Calu3 (cell line): ENCODE data around the gene KRTAP10-5. TPM values are rescaled to one million over a fixed set of nuclear protein-coding genes. Genes with fewer than 3 reads are reported as not detected.

Source experiments
- BruUV-seq: library from RNA; stranded (reverse); fragments of 400-500 nt; replicated peaks from 2 replicates; lab custom pipeline; 2021; lab: Mats Ljungman, UMichigan
- CTCF ChIA-PET: fragments of 300-600 bp; sonication (Branson Sonifier 250); formaldehyde crosslinking; loops from one replicate; lab custom pipeline; 2022; ENCODE audit warnings: antibody characterized with exemption; lab: Charles Lee
- DNase-seq: peaks from one replicate; pipeline ENCODE4 v3.0.0; 2022
- H3K27ac Mint-ChIP-seq: one replicate; pipeline ENCODE4 v1.8.0; 2022; ENCODE audit warnings: mixed read lengths; ENCODE audit not compliant: unreplicated experiment
- H3K27me3 Mint-ChIP-seq: one replicate; pipeline ENCODE4 v1.8.0; 2022; ENCODE audit warnings: mixed read lengths; ENCODE audit not compliant: unreplicated experiment
- H3K36me3 Mint-ChIP-seq: one replicate; pipeline ENCODE4 v1.8.0; 2022; ENCODE audit warnings: mild to moderate bottlenecking, moderate library complexity, mixed read lengths; ENCODE audit not compliant: insufficient read depth, unreplicated experiment
- H3K4me1 Mint-ChIP-seq: one replicate; pipeline ENCODE4 v1.8.0; 2022; ENCODE audit warnings: mild to moderate bottlenecking, low read depth, mixed read lengths; ENCODE audit not compliant: unreplicated experiment
- H3K4me3 Mint-ChIP-seq: one replicate; pipeline ENCODE4 v1.8.0; 2022; ENCODE audit warnings: mild to moderate bottlenecking, low read depth, moderate library complexity, mixed read lengths; ENCODE audit not compliant: unreplicated experiment
- H3K9me3 Mint-ChIP-seq: one replicate; pipeline ENCODE4 v1.8.0; 2022; ENCODE audit warnings: low read depth, mixed read lengths; ENCODE audit not compliant: unreplicated experiment
- CTCF ChIP-seq: fragments of 200-600 bp; IDR thresholded peaks from one replicate; pipeline ENCODE4 v1.8.0; 2022; ENCODE audit warnings: antibody characterized with exemption; ENCODE audit not compliant: unreplicated experiment
- intact Hi-C: fragments of 100-400 bp; cut with micrococcal nuclease; formaldehyde crosslinking; loops from one replicate; pipeline ENCODE4 v1.10.0; 2022; ENCODE audit not compliant: unreplicated experiment
- total RNA-seq: library from RNA; stranded (reverse); gene quantifications from 2 replicates; pipeline ENCODE4 v1.2.3, GENCODE V29; 2022

The KRTAP10-5 gene
- total RNA-seq, 1 experiment from 2014 or later: not detected

GRCh38 chr21:44596068-44596725, 15.8 kb upstream of the KRTAP10-5 start:
- no TSS peak for BruUV-seq
- H3K4me3 Mint-ChIP-seq: no peak overlapping the region
- H3K4me1 Mint-ChIP-seq: no peaks in the 10 kb centered on the region
- H3K27ac Mint-ChIP-seq: no peak overlapping the region
- H3K9me3 Mint-ChIP-seq: no peaks in the 10 kb centered on the region
- peaks cover 97% of the 10 kb centered on the region for H3K27me3 Mint-ChIP-seq
- CTCF ChIA-PET: no interaction called here
- intact Hi-C loops: no loop called here
- peaks cover 5% of the 10 kb centered on the region for H3K36me3 Mint-ChIP-seq
- no peak for TF ChIP-seq CTCF
- DNase-seq: no peak

DNA sequence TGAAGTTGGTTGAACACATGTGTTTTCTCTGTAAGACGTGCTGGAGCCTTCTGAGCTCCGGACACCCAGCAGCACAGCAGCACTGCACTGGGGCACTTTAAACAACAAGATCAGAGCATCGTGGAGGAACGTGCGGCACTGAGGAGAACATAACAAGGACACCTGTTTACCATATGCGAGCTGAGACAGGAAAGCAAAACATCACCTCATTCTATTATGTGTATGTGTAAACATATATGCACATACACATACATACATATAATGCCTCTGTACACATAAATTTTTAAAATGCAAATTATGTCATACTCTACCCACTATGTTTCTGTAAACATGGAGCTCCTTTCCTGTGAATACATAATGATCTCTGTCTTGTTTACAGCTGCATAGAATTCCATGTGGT, 15.1 kb upstream of the KRTAP10-5 start:
- peaks cover 5% of the 10 kb centered on the region for H3K36me3 Mint-ChIP-seq
- no peak overlapping the region for H3K4me3 Mint-ChIP-seq
- H3K27me3 Mint-ChIP-seq: peaks cover 97% of the 10 kb centered on the region
- CTCF ChIA-PET: no interaction called here
- H3K9me3 Mint-ChIP-seq: no peaks in the 10 kb centered on the region
- H3K4me1 Mint-ChIP-seq: no peaks in the 10 kb centered on the region
- no TSS peak for BruUV-seq
- no peak for DNase-seq
- no peak for TF ChIP-seq CTCF
- H3K27ac Mint-ChIP-seq: no peak overlapping the region
- intact Hi-C loops: no loop called here

DNA sequence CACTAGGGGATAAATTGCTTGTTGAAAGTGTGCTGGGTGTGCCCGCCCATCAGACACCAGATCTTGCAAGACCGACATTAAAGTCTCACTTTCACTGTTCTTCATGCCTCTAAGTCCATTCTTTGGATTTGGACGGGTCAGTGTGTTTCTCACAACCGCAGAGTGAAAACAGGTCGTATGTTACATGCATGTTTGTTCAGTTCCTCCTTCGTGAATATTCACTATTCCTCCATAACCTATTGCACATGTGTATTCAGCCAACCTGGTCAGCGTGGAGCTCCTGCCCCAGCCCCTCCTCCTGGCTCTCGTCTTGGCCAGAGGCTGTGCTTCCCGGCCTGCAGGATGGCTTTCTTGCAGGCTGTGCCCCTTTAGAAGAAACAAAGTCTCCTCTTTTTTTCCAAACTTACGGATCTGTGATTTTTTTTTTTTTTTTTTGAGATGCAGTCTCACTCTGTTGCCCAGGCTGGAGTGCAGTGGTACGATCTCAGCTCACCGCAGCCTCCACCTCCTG, 14.1 kb upstream of the KRTAP10-5 start:
- intact Hi-C loops: no loop called here
- CTCF ChIA-PET: no interaction called here
- no peak for DNase-seq
- Mint-ChIP-seq H3K27ac (no peak overlapping the region), H3K9me3 (no peaks in the 10 kb centered on the region), H3K36me3 (peaks cover 5% of the 10 kb centered on the region), H3K4me1 (no peaks in the 10 kb centered on the region), H3K27me3 (peaks cover 97% of the 10 kb centered on the region), H3K4me3 (no peak overlapping the region)
- no peak for TF ChIP-seq CTCF
- no TSS peak for BruUV-seq

DNA sequence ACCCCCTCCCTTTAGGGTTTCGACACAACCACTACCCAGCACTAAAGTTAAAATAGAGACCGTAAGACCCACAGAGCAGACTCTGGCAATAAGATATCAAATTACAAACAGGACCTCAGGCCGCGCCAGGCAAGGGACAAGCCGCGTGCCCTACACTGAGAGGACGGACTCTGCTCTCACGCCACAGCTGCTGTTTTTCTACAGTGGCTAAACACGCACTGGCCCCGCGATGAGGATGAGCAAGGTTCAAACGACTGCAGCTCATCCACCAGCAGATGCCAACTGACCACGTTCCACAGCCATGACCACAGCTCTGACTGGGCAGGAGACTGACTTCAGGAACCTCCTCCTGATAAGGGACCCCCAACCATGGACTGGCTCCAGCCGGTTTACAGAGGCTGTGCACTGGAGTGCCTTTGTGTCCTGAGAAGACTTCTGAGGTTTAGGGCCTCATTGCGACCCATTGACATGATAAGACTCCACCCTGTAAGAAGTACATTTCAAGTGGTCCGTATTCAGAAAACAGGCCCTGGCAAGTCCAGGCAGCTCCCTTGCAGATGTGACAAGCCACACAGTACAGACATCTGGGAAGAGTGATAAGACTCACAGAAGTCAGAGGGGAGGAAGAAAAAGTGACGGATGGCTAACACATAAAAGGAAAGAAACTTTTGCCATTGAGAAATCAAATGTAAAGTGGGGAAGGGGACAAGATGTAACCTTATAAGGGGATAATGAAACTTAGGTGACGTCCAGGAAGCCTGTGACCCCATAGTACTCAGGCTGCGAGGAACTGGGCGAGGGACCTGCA, 13.4 kb upstream of the KRTAP10-5 start:
- H3K4me3 Mint-ChIP-seq: no peak overlapping the region

More for the DNA sequence above, 13.4 kb upstream of the KRTAP10-5 start:
- no peak for DNase-seq
- intact Hi-C loops: no loop called here
- H3K9me3 Mint-ChIP-seq: no peaks in the 10 kb centered on the region
- H3K27ac Mint-ChIP-seq: no peak overlapping the region
- CTCF ChIA-PET: no interaction called here
- peaks cover 5% of the 10 kb centered on the region for H3K36me3 Mint-ChIP-seq
- peaks cover 93% of the 10 kb centered on the region for H3K27me3 Mint-ChIP-seq
- BruUV-seq: no TSS peak
- TF ChIP-seq CTCF: no peak
- no peaks in the 10 kb centered on the region for H3K4me1 Mint-ChIP-seq
